Testis (tissue), 2 donors: ENCODE measurements around the gene CDH2.

Experiments
- POLR2A ChIP-seq: fragments of 450-650 bp; IDR thresholded peaks from one replicate; pipeline ENCODE4 v1.6.1; 2017; ENCODE audit warnings: antibody characterized with exemption, mild to moderate bottlenecking, moderate library complexity
- TF ChIP-seq, protein P1 (sequence below), 3 experiments: fragments of 450-650 bp in 2 of 3; fragments of 200-600 bp in 1 of 3; sonication (generic) in 1 of 3; IDR thresholded peaks; one replicate each; pipeline ENCODE4 v1.5.1; 2016 to 2019; ENCODE audit warnings: antibody characterized with exemption in 3 of 3, mild to moderate bottlenecking in 2 of 3, moderate library complexity in 1 of 3

DNA sequence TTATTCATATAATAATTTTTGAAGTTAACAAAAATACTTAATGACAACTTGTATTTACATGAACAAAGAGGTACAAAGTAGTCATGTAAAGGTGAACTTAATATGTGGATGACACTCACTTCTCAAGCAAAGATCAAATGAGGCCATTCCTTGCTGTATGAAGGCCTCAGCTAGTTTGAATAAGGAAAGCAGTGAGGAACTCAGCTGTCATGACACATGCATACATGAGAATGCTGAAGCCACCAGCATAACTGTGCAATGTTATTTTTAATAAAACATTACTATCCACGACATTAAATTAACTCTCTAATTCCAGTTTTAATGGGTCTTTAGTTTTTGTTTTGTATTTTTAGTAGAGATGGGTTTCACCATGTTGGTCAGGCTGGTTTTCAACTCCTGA, 102.9 kb downstream of the CDH2 start:
- TF ChIP-seq, protein P1, sequence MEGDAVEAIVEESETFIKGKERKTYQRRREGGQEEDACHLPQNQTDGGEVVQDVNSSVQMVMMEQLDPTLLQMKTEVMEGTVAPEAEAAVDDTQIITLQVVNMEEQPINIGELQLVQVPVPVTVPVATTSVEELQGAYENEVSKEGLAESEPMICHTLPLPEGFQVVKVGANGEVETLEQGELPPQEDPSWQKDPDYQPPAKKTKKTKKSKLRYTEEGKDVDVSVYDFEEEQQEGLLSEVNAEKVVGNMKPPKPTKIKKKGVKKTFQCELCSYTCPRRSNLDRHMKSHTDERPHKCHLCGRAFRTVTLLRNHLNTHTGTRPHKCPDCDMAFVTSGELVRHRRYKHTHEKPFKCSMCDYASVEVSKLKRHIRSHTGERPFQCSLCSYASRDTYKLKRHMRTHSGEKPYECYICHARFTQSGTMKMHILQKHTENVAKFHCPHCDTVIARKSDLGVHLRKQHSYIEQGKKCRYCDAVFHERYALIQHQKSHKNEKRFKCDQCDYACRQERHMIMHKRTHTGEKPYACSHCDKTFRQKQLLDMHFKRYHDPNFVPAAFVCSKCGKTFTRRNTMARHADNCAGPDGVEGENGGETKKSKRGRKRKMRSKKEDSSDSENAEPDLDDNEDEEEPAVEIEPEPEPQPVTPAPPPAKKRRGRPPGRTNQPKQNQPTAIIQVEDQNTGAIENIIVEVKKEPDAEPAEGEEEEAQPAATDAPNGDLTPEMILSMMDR (IDR thresholded peaks at IDR 0.05): no peak
- no peak for TF ChIP-seq POLR2A
